IMR-90 (cell line): Measurements from ENCODE around the gene RAB11FIP4. TPM values are rescaled to one million over a fixed set of nuclear protein-coding genes. Genes with fewer than 3 reads are reported as not detected.

Source experiments
- ATAC-seq: fragments of 200-7000 bp; cut with Tn5 transposase; 2 replicates; pipeline ENCODE4 v1.9.1; 2020; ENCODE audit warnings: low read depth, mild to moderate bottlenecking, moderate library complexity
- BruUV-seq: library from RNA; stranded (reverse); fragments of 400-500 nt; replicated peaks from 2 replicates; lab custom pipeline; 2021; lab: Mats Ljungman, UMichigan
- CTCF ChIA-PET: fragments of 300-600 bp; formaldehyde crosslinking; extraction: SDS; loops from one replicate; lab custom pipeline; 2021; ENCODE audit warnings: antibody characterized with exemption; lab: Yijun Ruan, JAX
- POLR2A ChIA-PET: fragments of 300-600 bp; sonication (Branson Sonifier 250); formaldehyde crosslinking; loops from one replicate; lab custom pipeline; 2022; ENCODE audit warnings: antibody characterized with exemption; ENCODE audit not compliant: unreplicated experiment; lab: Charles Lee
- DNase-seq: peaks from one replicate; pipeline ENCODE4 v3.0.0; 2013
- H2AFZ ChIP-seq: replicated peaks from 2 replicates; pipeline ENCODE3; 2013; ENCODE audit warnings: low read length, mild to moderate bottlenecking; ENCODE audit not compliant: poor library complexity
- H2AK5ac ChIP-seq: 2 replicates; pipeline ENCODE4 v1.6.1; 2013; ENCODE audit warnings: low read depth, low read length, inconsistent platforms
- H2AK9ac ChIP-seq: replicated peaks from 2 replicates; pipeline ENCODE3; 2013; ENCODE audit warnings: mild to moderate bottlenecking, low read depth, low read length, moderate library complexity; ENCODE audit not compliant: poor library complexity
- H2BK120ac ChIP-seq: 2 replicates; pipeline ENCODE4 v1.6.1; 2013; ENCODE audit warnings: low read depth, low read length, inconsistent platforms
- H2BK15ac ChIP-seq: 3 replicates; pipeline ENCODE4 v1.6.1; 2013; ENCODE audit warnings: low read depth, low read length, inconsistent platforms
- H2BK20ac ChIP-seq: 2 replicates; pipeline ENCODE4 v1.6.1; 2013; ENCODE audit warnings: low read depth, mild to moderate bottlenecking, inconsistent platforms, low read length, moderate library complexity
- H2BK5ac ChIP-seq: 2 replicates; pipeline ENCODE4 v1.6.1; 2013; ENCODE audit warnings: mild to moderate bottlenecking, low read depth, low read length, inconsistent platforms; ENCODE audit not compliant: poor library complexity, severe bottlenecking
- H3K14ac ChIP-seq: replicated peaks from 2 replicates; pipeline ENCODE4 v1.6.1; 2013; ENCODE audit warnings: low read depth, low read length, inconsistent platforms
- H3K18ac ChIP-seq: 2 replicates; pipeline ENCODE4 v1.6.1; 2013; ENCODE audit warnings: low read depth, low read length, control low read depth
- H3K23ac ChIP-seq: 2 replicates; pipeline ENCODE4 v1.6.1; 2013; ENCODE audit warnings: low read depth, low read length, inconsistent platforms
- H3K27ac ChIP-seq: 2 replicates; pipeline ENCODE4 v1.5.1; 2013; ENCODE audit warnings: mild to moderate bottlenecking, control low read depth, low read length; ENCODE audit not compliant: insufficient read depth
- H3K27me3 ChIP-seq: 2 replicates; pipeline ENCODE4 v1.6.1; 2013; ENCODE audit warnings: low read length; ENCODE audit not compliant: control insufficient read depth, insufficient read depth
- H3K36me3 ChIP-seq: 2 replicates; pipeline ENCODE4 v1.6.1; 2013; ENCODE audit warnings: low read length, mixed read lengths; ENCODE audit not compliant: control insufficient read depth, insufficient read depth
- H3K4ac ChIP-seq: 2 replicates; pipeline ENCODE4 v1.6.1; 2013; ENCODE audit warnings: low read depth, low read length, inconsistent platforms
- H3K4me1 ChIP-seq: 2 replicates; pipeline ENCODE4 v1.6.1; 2013; ENCODE audit warnings: low read length, mixed read lengths; ENCODE audit not compliant: control insufficient read depth, insufficient read depth
- H3K4me2 ChIP-seq: 2 replicates; pipeline ENCODE4 v1.6.1; 2013; ENCODE audit warnings: low read depth, mild to moderate bottlenecking, control low read depth, low read length, moderate library complexity
- H3K4me3 ChIP-seq: 2 replicates; pipeline ENCODE4 v1.5.1; 2013; ENCODE audit warnings: low read depth, mild to moderate bottlenecking, control low read depth, low read length, moderate library complexity; ENCODE audit not compliant: insufficient read depth
- H3K56ac ChIP-seq: 2 replicates; pipeline ENCODE4 v1.6.1; 2013; ENCODE audit warnings: low read length, inconsistent platforms; ENCODE audit not compliant: insufficient read depth; ENCODE audit errors: extremely low read depth
- H3K79me1 ChIP-seq, 2 experiments: 2 replicates each; pipeline ENCODE4 v1.6.1; 2013; ENCODE audit warnings: low read length in 2 of 2, inconsistent platforms in 1 of 2, low read depth in 1 of 2
- H3K9ac ChIP-seq: 2 replicates; pipeline ENCODE4 v1.6.1; 2013; ENCODE audit warnings: low read depth, low read length, control low read depth
- H3K9me1 ChIP-seq: 2 replicates; pipeline ENCODE4 v1.6.1; 2013; ENCODE audit warnings: low read length, inconsistent platforms; ENCODE audit not compliant: insufficient read depth
- H3K9me3 ChIP-seq: 2 replicates; pipeline ENCODE4 v1.6.1; 2013; ENCODE audit warnings: low read length; ENCODE audit not compliant: control insufficient read depth, insufficient read depth
- H4K20me1 ChIP-seq: 2 replicates; pipeline ENCODE4 v1.6.1; 2013; ENCODE audit warnings: low read length, inconsistent platforms; ENCODE audit not compliant: insufficient read depth
- H4K5ac ChIP-seq: 2 replicates; pipeline ENCODE4 v1.6.1; 2013; ENCODE audit warnings: mild to moderate bottlenecking, low read depth, low read length, control low read depth
- H4K8ac ChIP-seq, 2 experiments: 2 replicates each; pipeline ENCODE4 v1.6.1; 2013; ENCODE audit warnings: low read depth in 2 of 2, low read length in 2 of 2, control low read depth in 1 of 2, inconsistent platforms in 1 of 2
- H4K91ac ChIP-seq: 2 replicates; pipeline ENCODE4 v1.6.1; 2013; ENCODE audit warnings: low read depth, low read length, inconsistent platforms; ENCODE audit not compliant: insufficient read depth
- BHLHE40 ChIP-seq: fragments of 150-350 bp; IDR thresholded peaks from 2 replicates; pipeline ENCODE4 v1.6.1; 2016; ENCODE audit warnings: mild to moderate bottlenecking, low read depth, low read length
- CEBPB ChIP-seq: IDR thresholded peaks from 2 replicates; pipeline ENCODE4 v1.6.1; 2012; ENCODE audit warnings: low read depth, low read length, improper control_type of control experiment
- CHD1 ChIP-seq: IDR thresholded peaks from 2 replicates; pipeline ENCODE4 v1.6.1; 2012; ENCODE audit warnings: low read depth, low read length, improper control_type of control experiment
- CTCF ChIP-seq: conservative IDR thresholded peaks from 2 replicates; pipeline ENCODE4 v1.5.1; 2012; ENCODE audit warnings: mild to moderate bottlenecking, low read depth, low read length, improper control_type of control experiment
- ELK1 ChIP-seq: fragments of 150-350 bp; IDR thresholded peaks from 2 replicates; pipeline ENCODE4 v1.6.1; 2016; ENCODE audit warnings: low read depth, mild to moderate bottlenecking, low read length, moderate library complexity, borderline replicate concordance
- FOS ChIP-seq: fragments of 150-350 bp; IDR thresholded peaks from 2 replicates; pipeline ENCODE4 v1.6.1; 2016; ENCODE audit warnings: low read depth, low read length
- MAFK ChIP-seq: IDR thresholded peaks from 2 replicates; pipeline ENCODE4 v1.6.1; 2012; ENCODE audit warnings: low read depth, low read length, improper control_type of control experiment
- MAZ ChIP-seq: IDR thresholded peaks from 2 replicates; pipeline ENCODE4 v1.6.1; 2012; ENCODE audit warnings: low read depth, mild to moderate bottlenecking, low read length, improper control_type of control experiment, moderate library complexity, borderline replicate concordance
- MXI1 ChIP-seq: IDR thresholded peaks from 2 replicates; pipeline ENCODE4 v1.6.1; 2012; ENCODE audit warnings: low read depth, mild to moderate bottlenecking, low read length, moderate library complexity, borderline replicate concordance
- NFE2L2 ChIP-seq: fragments of 150-350 bp; IDR thresholded peaks from 2 replicates; pipeline ENCODE4 v1.6.1; 2016; ENCODE audit warnings: low read depth, mild to moderate bottlenecking, low read length
- POLR2A ChIP-seq: IDR thresholded peaks from 2 replicates; pipeline ENCODE4 v1.6.1; 2012; ENCODE audit warnings: mild to moderate bottlenecking, low read depth, low read length
- RAD21 ChIP-seq: IDR thresholded peaks from 2 replicates; pipeline ENCODE4 v1.6.1; 2012; ENCODE audit warnings: low read length, improper control_type of control experiment
- RCOR1 ChIP-seq: IDR thresholded peaks from 2 replicates; pipeline ENCODE4 v1.6.1; 2012; ENCODE audit warnings: mild to moderate bottlenecking, low read length, improper control_type of control experiment; ENCODE audit not compliant: insufficient replicate concordance
- RFX5 ChIP-seq: IDR thresholded peaks from 2 replicates; pipeline ENCODE4 v1.8.0; 2012; ENCODE audit warnings: low read depth, mild to moderate bottlenecking, low read length, moderate library complexity
- SMC3 ChIP-seq: fragments of 150-350 bp; IDR thresholded peaks from 2 replicates; pipeline ENCODE4 v1.6.1; 2016; ENCODE audit warnings: low read depth, mild to moderate bottlenecking, antibody characterized with exemption, low read length, moderate library complexity
- USF2 ChIP-seq: fragments of 150-350 bp; IDR thresholded peaks from 2 replicates; pipeline ENCODE4 v1.6.1; 2017; ENCODE audit warnings: mild to moderate bottlenecking, antibody characterized with exemption, low read length, low read depth
- WGBS, 2 experiments: methylation state at CpG; one replicate each; pipeline versions ENCODE4 v1.1.5 to v1.1.7; 2013; ENCODE audit warnings: missing lambda C conversion rate in 2 of 2; ENCODE audit not compliant: insufficient read length in 1 of 2; ENCODE audit errors: extremely low coverage in 2 of 2; 5-methylcytosine and 5-hydroxymethylcytosine counted together
- dilution Hi-C: fragments of 300-500 bp; cut with HindIII; formaldehyde crosslinking; loops from one replicate; pipeline ENCODE4 v1.14.3; 2018; ENCODE audit warnings: low sequenced_read_pairs; ENCODE audit not compliant: unreplicated experiment
- in situ Hi-C: fragments of 300-500 bp; cut with MboI; formaldehyde crosslinking; loops from 3 replicates; pipeline ENCODE4 v1.14.3; 2019; ENCODE audit warnings: low sequenced_read_pairs, inconsistent platforms, mixed read lengths
- intact Hi-C: fragments of 100-400 bp; cut with micrococcal nuclease; formaldehyde crosslinking; loops from 2 replicates; pipeline ENCODE4 v1.10.0; 2022
- polyA plus RNA-seq, 3 experiments: library from polyadenylated mRNA; depleted of rRNA; stranded (reverse); fragments of >200 nt; gene quantifications; 2 replicates each; pipeline ENCODE4 v1.2.3, GENCODE V29; 2012; ENCODE audit warnings: low replicate concordance in 1 of 3
- total RNA-seq: library from RNA; depleted of rRNA; stranded (reverse); fragments of >200 nt; gene quantifications from 2 replicates; pipeline ENCODE4 v1.2.3, GENCODE V29; 2012

The RAB11FIP4 gene
- total and polyA plus RNA-seq, 2 of the 4 experiments (the other 2 are of a cell fraction): 0.68 to 1.1 TPM

- Histone ChIP-seq H2BK20ac (no peak overlapping the region), H2AK9ac (no peak overlapping the region), H3K9me1 (peaks cover 6% of the 10 kb centered on the region), H3K36me3 (peaks cover 9% of the 10 kb centered on the region), H3K4me2 (no peak overlapping the region), H3K9ac (no peak overlapping the region), H3K4me1 (no peaks in the 10 kb centered on the region), H3K4me3 (no peak overlapping the region), H3K79me1 (no peaks in the 10 kb centered on the region; a peak in 1 of 4 replicates), H3K18ac (no peak overlapping the region), H2AK5ac (no peak overlapping the region), H3K9me3 (no peaks in the 10 kb centered on the region), H4K8ac (no peak overlapping the region), H4K5ac (no peak overlapping the region), H4K91ac (no peak overlapping the region), H4K20me1 (no peaks in the 10 kb centered on the region), H2BK5ac (no peak overlapping the region), H3K56ac (no peak overlapping the region), H3K14ac (no peak overlapping the region), H3K27me3 (no peaks in the 10 kb centered on the region), H2BK120ac (no peak overlapping the region), H2BK15ac (no peak overlapping the region), H3K27ac (no peak overlapping the region), H2AFZ (no peak overlapping the region), H3K23ac (no peak overlapping the region), H3K4ac (no peak overlapping the region)
- intact Hi-C loops: no loop called here
- ATAC-seq (no peak), DNase-seq (no peak)
- TF ChIP-seq SMC3 (no peak), RFX5 (no peak), POLR2A (no peak), CTCF (no peak), MAFK (no peak), RCOR1 (no peak), BHLHE40 (no peak), CHD1 (no peak), NFE2L2 (no peak), FOS (no peak), RAD21 (no peak), USF2 (no peak), MAZ (no peak), CEBPB (no peak), ELK1 (no peak), MXI1 (no peak)
- no TSS peak for BruUV-seq
- ChIA-PET CTCF (interaction anchor here (2.4 kb wide), 1 partner anchor 10 kb away, joined by 10 read pairs; no protein-coding TSS in a partner anchor), POLR2A (no interaction called here)
- no CpG with 5 or more reads among the region's 1 CpG for WGBS, 2 experiments
- in situ Hi-C loops: no loop called here
- dilution Hi-C loops: no loop called here
These were observed 11.8 kb upstream of the RAB11FIP4 start for GRCh38 chr17:31379597-31380205.
